Vagina (tissue), 2 donors: ENCODE data around the gene HECW1.

ENCODE experiments used
- POLR2A ChIP-seq, 2 donors: fragments of 450-650 bp; IDR thresholded peaks; one replicate each; pipeline ENCODE4 v1.6.1; 2017; ENCODE audit warnings: antibody characterized with exemption in 2 of 2, mild to moderate bottlenecking in 2 of 2, moderate library complexity in 2 of 2
- TF ChIP-seq, protein P1 (sequence below), 3 experiments: fragments of 450-650 bp in 2 of 3; fragments of 200-600 bp in 1 of 3; sonication (generic) in 1 of 3; IDR thresholded peaks; one replicate each; pipeline ENCODE4 v1.5.1; 2017 to 2019; ENCODE audit warnings: antibody characterized with exemption in 3 of 3, mild to moderate bottlenecking in 2 of 3, moderate library complexity in 2 of 3

DNA sequence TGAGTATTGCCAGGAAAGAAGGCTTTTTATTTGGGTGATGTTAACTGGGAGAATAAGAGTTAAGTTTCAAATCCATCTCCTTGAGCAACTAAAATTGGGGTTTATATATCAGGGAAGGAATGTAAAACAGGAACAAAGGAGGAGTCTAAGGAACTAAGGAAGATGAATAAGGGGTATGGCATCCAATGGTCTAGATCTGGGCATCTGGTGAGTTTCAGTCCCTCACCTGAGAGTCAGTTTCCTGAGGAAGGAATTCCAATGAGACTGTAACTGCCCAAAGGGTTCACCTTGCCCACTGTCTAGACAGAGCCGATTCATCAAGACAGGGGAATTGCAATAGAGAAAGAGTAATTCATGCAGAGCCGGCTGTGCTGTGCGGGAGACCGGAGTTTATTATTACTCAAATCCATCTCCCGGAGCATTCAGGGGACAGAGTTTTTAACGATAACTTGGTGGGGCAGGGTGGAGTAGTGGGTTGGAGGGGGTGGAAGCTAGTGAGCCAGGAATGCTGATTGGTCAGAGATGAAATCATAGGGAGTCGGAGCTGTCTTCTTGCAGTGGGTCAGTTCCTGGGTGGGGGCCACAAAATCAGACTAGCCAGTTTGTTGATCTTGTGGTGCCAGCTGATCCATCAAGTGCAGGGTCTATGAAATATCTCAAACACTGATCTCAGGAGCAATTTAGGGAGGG is 282.1 kb downstream of the HECW1 start:
- TF ChIP-seq, protein P1, sequence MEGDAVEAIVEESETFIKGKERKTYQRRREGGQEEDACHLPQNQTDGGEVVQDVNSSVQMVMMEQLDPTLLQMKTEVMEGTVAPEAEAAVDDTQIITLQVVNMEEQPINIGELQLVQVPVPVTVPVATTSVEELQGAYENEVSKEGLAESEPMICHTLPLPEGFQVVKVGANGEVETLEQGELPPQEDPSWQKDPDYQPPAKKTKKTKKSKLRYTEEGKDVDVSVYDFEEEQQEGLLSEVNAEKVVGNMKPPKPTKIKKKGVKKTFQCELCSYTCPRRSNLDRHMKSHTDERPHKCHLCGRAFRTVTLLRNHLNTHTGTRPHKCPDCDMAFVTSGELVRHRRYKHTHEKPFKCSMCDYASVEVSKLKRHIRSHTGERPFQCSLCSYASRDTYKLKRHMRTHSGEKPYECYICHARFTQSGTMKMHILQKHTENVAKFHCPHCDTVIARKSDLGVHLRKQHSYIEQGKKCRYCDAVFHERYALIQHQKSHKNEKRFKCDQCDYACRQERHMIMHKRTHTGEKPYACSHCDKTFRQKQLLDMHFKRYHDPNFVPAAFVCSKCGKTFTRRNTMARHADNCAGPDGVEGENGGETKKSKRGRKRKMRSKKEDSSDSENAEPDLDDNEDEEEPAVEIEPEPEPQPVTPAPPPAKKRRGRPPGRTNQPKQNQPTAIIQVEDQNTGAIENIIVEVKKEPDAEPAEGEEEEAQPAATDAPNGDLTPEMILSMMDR (IDR thresholded peaks at IDR 0.05): no peak
- no peak for TF ChIP-seq POLR2A (IDR thresholded peaks at IDR 0.05)
